Activated T-helper 1 cell treated with Interleukin-2 at 50 U/mL for 16 hours (primary cell): ENCODE measurements around the gene SECISBP2L.
"Not testable (repeated sequence)": the region's sequence is repeated elsewhere in the genome, so short reads cannot be mapped to it uniquely, and the experiment has no call there.

ENCODE experiments used
- DNase-seq: peaks from one replicate; pipeline ENCODE4 v3.0.0-alpha.2; 2020; ENCODE audit warnings: low read depth

SECISBP2L gene

GRCh38 chr15:48999314-48999713 lies 46.9 kb downstream of the SECISBP2L start:
- DNase-seq, result no peak

DNA sequence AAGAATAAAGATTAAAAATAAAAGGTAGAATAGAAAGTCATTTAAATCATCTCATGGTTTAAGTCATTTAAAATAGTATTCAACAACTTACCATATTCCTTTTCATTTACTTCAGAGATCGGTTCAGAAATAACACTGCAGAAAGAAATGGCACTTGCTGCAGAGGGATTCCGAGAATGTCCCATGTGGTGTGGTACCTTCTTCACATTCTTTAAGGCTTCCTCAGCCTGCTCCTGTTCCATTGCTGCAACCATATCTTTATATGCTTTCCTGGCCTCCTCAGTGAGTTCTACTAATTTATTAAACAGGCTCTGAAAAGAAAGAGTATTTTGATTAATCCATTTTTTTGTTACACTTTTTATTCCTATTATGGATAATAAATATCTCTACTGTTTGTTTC lies 50.0 kb downstream of the SECISBP2L start:
- no peak for DNase-seq

DNA sequence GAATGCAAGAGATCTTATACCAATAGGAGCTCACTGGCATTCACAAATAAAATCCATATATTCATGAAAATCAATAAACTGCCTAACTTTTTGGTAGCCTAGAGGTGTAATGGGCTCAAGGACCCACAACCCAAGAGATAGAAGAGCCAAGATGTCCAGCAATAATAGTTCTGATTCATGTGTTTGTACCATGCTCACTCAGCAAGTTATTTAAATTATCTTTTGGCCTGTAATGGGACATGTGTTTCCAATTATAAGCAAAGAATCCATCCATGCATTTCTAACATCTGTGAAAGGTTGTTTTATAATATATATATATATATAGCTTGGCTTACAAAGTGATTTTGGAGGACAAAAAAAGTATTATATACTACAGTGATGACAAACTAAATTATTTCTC lies 52.9 kb downstream of the SECISBP2L start:
- no peak for DNase-seq

- no peak for DNase-seq
Measured at GRCh38 chr15:48992545-48992944, 53.7 kb downstream of the SECISBP2L start.

DNA sequence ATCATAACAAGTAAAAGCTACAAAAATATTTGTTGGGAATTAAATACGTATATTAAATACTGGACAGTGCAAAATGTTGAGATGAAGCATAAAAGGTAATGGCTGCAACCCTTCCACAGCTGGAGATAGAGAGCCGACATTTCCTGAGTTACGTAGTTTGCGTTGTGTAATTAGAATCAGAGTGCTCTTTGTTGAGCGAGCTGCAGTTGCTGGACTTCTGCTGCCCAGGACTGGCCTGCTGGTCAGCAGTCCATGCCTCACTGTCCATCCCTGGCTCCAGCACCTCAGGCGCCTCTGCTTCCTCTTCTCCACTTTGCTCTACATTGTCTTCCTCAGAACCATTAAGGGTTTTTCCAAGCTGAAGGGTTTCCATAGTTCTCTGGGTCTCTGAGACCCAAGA lies 54.1 kb downstream of the SECISBP2L start:
- no peak for DNase-seq

GRCh38 chr15:48989170-48989569 lies 57.1 kb downstream of the SECISBP2L start:
- DNase-seq, result no peak

- DNase-seq, result no peak
Measured at GRCh38 chr15:48987142-48987541, 59.1 kb downstream of the SECISBP2L start.

- no peak for DNase-seq
Measured at GRCh38 chr15:48986240-48986639, 60.0 kb downstream of the SECISBP2L start.

- DNase-seq, result no peak
Measured at GRCh38 chr15:48985516-48985915, 60.7 kb downstream of the SECISBP2L start.

DNA sequence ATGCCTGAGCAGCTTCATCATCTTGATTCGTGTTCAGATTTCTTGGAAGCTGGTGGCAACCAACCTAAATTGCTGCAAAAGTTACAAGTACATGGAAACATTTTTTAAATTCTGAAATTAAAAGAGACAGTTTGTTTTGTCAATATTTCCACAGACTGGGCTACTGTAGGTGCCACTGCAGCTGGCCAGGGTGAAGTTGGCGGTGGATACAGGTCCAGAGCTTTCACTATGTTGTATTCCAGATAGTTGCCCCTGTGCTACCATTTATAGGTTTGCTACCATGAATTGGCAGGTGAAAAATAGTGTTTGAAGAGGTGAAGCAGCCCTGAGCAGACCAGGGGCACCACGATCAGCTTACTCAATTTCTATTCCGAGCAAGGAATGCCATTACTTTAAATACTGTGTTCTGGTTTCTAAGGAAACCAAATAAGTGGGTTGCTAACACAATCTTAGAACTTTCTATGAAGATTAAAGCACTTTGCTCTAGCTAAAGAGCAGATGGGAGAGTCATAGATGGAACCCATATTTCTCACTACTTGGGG lies 61.4 kb downstream of the SECISBP2L start:
- no peak for DNase-seq

DNA sequence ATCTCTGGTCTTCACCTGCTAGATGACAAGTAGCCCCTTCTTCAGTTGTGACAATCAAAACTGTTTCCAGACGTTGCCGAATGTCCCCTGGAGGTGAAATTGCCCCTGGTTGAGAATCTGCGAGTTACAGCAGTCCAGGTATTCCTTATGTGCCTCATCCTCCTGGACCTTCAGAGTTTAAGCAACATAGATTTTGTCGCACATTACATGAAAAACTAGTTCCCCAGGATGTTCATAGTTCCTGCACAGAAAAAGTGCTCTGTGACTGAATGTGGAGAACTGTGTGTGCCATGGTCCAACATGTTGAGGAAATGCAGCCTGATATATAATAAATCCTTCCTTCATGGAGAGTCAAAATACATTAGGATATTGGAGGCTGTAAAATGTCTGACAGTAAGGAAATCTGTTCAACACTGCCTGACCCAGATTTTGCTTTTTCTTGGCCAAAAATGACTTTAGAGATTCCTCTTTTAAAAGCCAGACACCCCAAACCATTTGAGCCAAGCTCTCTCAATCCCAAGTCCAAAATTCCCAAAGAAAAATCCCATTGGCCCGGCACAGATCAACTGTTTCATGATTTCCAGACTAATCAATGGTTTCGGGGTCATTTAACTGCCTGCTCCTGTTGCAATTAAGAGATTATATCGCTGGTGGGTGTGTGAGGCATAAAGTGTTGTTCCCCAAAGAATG lies 62.1 kb downstream of the SECISBP2L start:
- no peak for DNase-seq

DNA sequence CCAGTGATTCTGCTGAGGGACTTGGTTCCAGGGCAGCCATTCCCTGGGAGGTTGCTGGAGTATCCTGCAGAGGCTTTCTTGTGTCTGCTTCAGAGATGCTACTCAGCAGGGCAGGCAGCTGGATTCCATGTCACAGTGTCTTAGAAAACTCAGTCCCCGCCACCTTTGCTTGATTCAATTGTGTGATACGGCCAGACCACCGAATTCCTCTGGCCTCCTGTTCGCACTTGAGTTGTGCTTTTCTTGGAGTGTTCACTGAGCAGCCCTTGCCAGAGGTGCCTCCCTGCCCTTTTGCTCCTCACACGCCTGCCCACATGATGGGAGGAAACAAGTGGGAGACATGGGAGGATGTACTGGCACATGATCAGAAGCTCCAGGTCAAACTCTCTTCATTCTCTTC lies 62.9 kb downstream of the SECISBP2L start:
- DNase-seq, result no peak

- no peak for DNase-seq
Measured at GRCh38 chr15:48981941-48982340, 64.3 kb downstream of the SECISBP2L start.

GRCh38 chr15:48978638-48979037 lies 67.6 kb downstream of the SECISBP2L start:
- no peak for DNase-seq

DNA sequence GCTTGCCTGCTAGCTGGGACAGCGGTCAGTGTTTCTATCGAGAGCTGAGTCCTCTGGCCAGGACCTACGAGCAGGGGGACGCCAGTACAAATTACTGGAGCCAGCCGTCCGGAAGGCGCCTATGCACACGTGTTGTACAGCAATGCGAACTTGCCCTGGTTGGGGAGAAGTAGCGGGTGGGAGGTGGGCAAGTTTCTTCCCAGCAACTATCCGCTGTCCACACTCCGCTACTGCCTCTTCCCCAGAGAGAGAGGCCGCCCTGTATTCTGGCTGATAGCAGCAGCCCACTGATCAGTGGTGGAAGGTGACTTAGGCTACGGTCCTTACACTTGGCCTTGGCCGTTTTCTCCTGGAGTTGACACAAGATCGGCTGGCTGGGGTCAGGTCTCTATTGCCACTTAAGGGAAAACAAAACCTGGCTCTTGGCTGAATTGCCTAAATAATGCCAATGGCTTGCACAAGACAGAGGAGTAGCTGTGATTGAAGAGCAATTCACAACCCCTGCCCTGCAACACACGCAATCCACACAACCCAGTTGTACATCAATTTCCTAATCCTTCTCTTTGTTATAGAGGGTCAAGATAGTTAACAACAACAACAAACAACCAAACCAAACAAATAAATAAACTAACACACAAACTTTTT lies 69.7 kb downstream of the SECISBP2L start:
- DNase-seq, result no peak

DNA sequence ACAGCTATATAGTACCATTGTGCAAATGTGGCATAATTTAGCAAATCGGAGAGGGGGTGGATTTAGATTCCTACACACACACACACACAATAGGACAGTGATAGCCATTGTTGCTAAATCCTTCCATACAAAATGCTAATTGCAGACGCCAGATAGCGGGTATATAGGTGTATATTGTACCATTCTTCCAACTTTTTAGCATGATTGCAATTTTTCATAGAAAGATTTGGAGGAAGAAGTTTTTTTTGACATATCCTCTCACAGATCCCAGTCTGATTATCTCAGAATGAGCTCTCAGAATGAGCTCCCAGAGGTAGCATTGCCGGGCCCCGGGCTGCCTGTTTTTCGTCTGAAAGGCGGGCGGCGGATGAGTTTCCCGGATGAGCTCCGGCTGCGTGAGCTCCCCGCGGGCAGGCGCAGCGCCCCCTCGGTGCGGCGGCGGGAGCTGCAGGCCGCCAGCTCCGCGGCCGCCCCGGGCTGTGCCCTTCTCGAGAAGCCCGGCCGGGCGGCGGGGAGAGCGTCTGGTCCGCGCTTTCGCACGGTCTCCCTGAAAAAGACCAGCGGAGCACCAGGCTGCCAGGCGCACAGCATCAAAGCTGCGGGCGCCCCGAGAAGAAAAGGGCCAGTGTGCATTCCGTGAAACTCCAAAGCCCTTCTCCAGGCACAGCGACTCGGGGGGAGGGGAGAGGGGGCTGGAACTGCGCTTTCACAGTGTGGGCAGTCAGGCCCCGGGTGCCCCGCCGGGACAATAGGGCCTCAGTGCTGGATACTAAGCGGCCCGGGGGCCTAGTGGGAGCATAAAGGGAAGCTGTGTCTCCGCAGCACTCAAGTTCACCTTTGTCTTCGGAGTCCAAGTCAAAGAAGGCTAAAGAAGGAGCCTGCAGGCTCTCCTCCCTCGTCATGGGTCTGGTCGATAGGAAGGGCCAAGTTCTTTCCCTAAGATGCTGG lies 70.5 kb downstream of the SECISBP2L start:
- DNase-seq, result peak; percentile 58

- no peak for DNase-seq
Measured at GRCh38 chr15:48974882-48975281, 71.4 kb downstream of the SECISBP2L start.

GRCh38 chr15:48972750-48973503 lies 73.3 kb downstream of the SECISBP2L start:
- no peak for DNase-seq

GRCh38 chr15:48970926-48971325 lies 75.3 kb downstream of the SECISBP2L start:
- not testable (repeated sequence) for DNase-seq

GRCh38 chr15:48968066-48968465 lies 78.2 kb downstream of the SECISBP2L start:
- no peak for DNase-seq

DNA sequence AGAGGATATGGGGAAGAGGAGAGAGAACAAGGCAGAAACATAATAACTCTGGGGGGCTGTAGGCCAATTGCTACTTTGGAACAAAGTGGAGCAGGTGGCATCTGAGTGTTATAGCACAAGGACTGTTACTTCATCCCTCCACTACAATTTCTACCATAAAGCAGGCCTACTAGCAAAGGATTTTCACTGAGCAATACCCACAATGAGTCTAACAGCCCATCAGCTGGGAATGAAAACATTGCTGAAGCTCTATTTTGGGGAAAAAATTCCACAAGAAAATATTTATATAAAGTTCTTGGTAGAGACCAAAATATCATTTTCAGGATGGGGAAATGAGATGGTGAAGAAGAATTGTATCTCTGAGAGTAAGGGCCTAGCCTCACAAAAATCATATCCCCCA lies 78.9 kb downstream of the SECISBP2L start:
- no peak for DNase-seq
